Vagina (tissue), 2 donors: ENCODE measurements around the gene ADGRV1. TPM values are rescaled to one million over a fixed set of nuclear protein-coding genes. Genes with fewer than 3 reads are reported as not detected.

Experiments used
- DNase-seq, 2 donors: peaks; one replicate each; pipeline ENCODE4 v3.0.0-alpha.2; 2017; ENCODE audit errors: extremely low spot score in 2 of 2
- H3K27ac ChIP-seq: fragments of 200-600 bp; sonication (generic); one replicate; pipeline ENCODE4 v1.5.1; 2019
- H3K27me3 ChIP-seq: fragments of 200-600 bp; sonication (generic); one replicate; pipeline ENCODE4 v1.5.1; 2019
- H3K36me3 ChIP-seq, 2 donors: fragments of 200-600 bp; sonication (generic); one replicate each; pipeline ENCODE4 v1.5.1; 2017 to 2019
- H3K4me1 ChIP-seq: fragments of 200-600 bp; sonication (generic); one replicate; pipeline ENCODE4 v1.5.1; 2019
- H3K4me3 ChIP-seq, 2 donors: fragments of 200-600 bp; sonication (generic); 1 replicate in 1 of 2; 2 replicates in 1 of 2; pipeline ENCODE4 v1.5.1; 2016 to 2019
- H3K9me3 ChIP-seq: fragments of 200-600 bp; sonication (generic); one replicate; pipeline ENCODE4 v1.5.1; 2019
- CTCF ChIP-seq, 3 experiments: fragments of 450-650 bp in 2 of 3; fragments of 200-600 bp in 1 of 3; sonication (generic) in 1 of 3; IDR thresholded peaks; one replicate each; pipeline ENCODE4 v1.5.1; 2017 to 2019; ENCODE audit warnings: antibody characterized with exemption in 3 of 3, mild to moderate bottlenecking in 2 of 3, moderate library complexity in 2 of 3
- POLR2A ChIP-seq, 2 donors: fragments of 450-650 bp; IDR thresholded peaks; one replicate each; pipeline ENCODE4 v1.6.1; 2017; ENCODE audit warnings: antibody characterized with exemption in 2 of 2, mild to moderate bottlenecking in 2 of 2, moderate library complexity in 2 of 2
- POLR2AphosphoS5 ChIP-seq, 2 donors: sonication (generic); formaldehyde crosslinking; IDR thresholded peaks; one replicate each; pipeline ENCODE4 v1.9.0; 2017; ENCODE audit warnings: antibody characterized with exemption in 2 of 2, mild to moderate bottlenecking in 2 of 2, low read depth in 1 of 2; ENCODE audit not compliant: insufficient read depth in 1 of 2
- intact Hi-C: fragments of 100-400 bp; cut with DNase I; formaldehyde crosslinking; loops from one replicate; pipeline ENCODE4 v1.15.1; 2023
- total RNA-seq: library from RNA; depleted of rRNA; stranded (reverse); fragments of >200 nt; gene quantifications from one replicate; pipeline ENCODE4 v1.2.3, GENCODE V29; 2016

ADGRV1 gene
- total RNA-seq, 1 donor from 2014 or later, result 10.6 TPM

GRCh38 chr5:90519081-90519480, 39.5 kb upstream of the ADGRV1 start:
- TF ChIP-seq CTCF (IDR thresholded peaks at IDR 0.05), result no peak
- TF ChIP-seq POLR2AphosphoS5 (IDR thresholded peaks at IDR 0.05; ENCODE audit: insufficient read depth in 1 of 2, low read depth in 1 of 2), result no peak
- TF ChIP-seq POLR2A (IDR thresholded peaks at IDR 0.05), result no peak
- Histone ChIP-seq H3K36me3 (peaks cover 3 to 11% of the 10 kb centered on the region in 2 donors), H3K27ac (no peak overlapping the region), H3K9me3 (no peaks in the 10 kb centered on the region), H3K27me3 (no peaks in the 10 kb centered on the region), H3K4me3 (no peak overlapping the region), H3K4me1 (no peaks in the 10 kb centered on the region)
- no peak for DNase-seq
- intact Hi-C loops, result no loop called here

- DNase-seq, result no peak
These were observed 29.9 kb upstream of the ADGRV1 start for GRCh38 chr5:90528601-90529193.

GRCh38 chr5:90529194-90529938, 29.2 kb upstream of the ADGRV1 start, which contains the start of gene LYSMD3:
TSS of gene LYSMD3 (minus strand) at chr5:90529584. CDS start at chr5:90525289, 4,295 bp downstream.
- TF ChIP-seq CTCF (IDR thresholded peaks at IDR 0.05), result peak in 1 of 3 experiments; percentile 4
- peak in 1 of 2 donors; percentile 84 for TF ChIP-seq POLR2A (IDR thresholded peaks at IDR 0.05)
- TF ChIP-seq POLR2AphosphoS5 (IDR thresholded peaks at IDR 0.05; ENCODE audit: insufficient read depth in 1 of 2, low read depth in 1 of 2), result peak; percentile 86 to 98
- intact Hi-C loops, result no loop called here
- peak; percentile 97 for DNase-seq
- H3K27ac ChIP-seq, result peak within 1 kb of the TSS; percentile 97
- peak within 1 kb of the TSS; percentile 91 to 96 for H3K4me3 ChIP-seq
- no peaks in the 10 kb centered on the region for H3K27me3 ChIP-seq
- H3K36me3 ChIP-seq, result peaks cover 0 to 5% of the 10 kb centered on the region in 2 donors
- no peaks in the 10 kb centered on the region for H3K9me3 ChIP-seq
- H3K4me1 ChIP-seq, result peaks cover 34% of the 10 kb centered on the region

More at GRCh38 chr5:90528601-90529193, 29.9 kb upstream of the ADGRV1 start:
- Histone ChIP-seq H3K4me1 (peaks cover 34% of the 10 kb centered on the region), H3K27ac (peak overlapping the region; percentile 97), H3K9me3 (no peaks in the 10 kb centered on the region), H3K36me3 (peaks cover 4 to 11% of the 10 kb centered on the region in 2 donors), H3K4me3 (peak overlapping the region; percentile 91 to 96), H3K27me3 (no peaks in the 10 kb centered on the region)
- intact Hi-C loops, result no loop called here
- no peak for TF ChIP-seq POLR2A (IDR thresholded peaks at IDR 0.05)
- no peak for TF ChIP-seq POLR2AphosphoS5 (IDR thresholded peaks at IDR 0.05; ENCODE audit: insufficient read depth in 1 of 2, low read depth in 1 of 2)
- TF ChIP-seq CTCF (IDR thresholded peaks at IDR 0.05), result no peak

GRCh38 chr5:90529939-90530677, 28.5 kb upstream of the ADGRV1 start:
- intact Hi-C loops, result loop anchor here (5.0 to 10.0 kb wide), 2 partner anchors 58 to 115 kb away; partner anchors contain the start of genes MBLAC2 and POLR3G
- Histone ChIP-seq H3K27ac (peak overlapping the region; percentile 97), H3K27me3 (no peaks in the 10 kb centered on the region), H3K9me3 (no peaks in the 10 kb centered on the region), H3K4me1 (peaks cover 34% of the 10 kb centered on the region), H3K36me3 (no peaks in the 10 kb centered on the region), H3K4me3 (peak overlapping the region; percentile 91 to 96)
- no peak for DNase-seq
- TF ChIP-seq POLR2AphosphoS5 (IDR thresholded peaks at IDR 0.05; ENCODE audit: insufficient read depth in 1 of 2, low read depth in 1 of 2) (no peak), POLR2A (IDR thresholded peaks at IDR 0.05) (no peak), CTCF (IDR thresholded peaks at IDR 0.05) (peak; percentile 44 to 64 (median 57))
